Stomach smooth muscle (tissue), 2 donors: Measurements from ENCODE around the gene ZNF736.
"Not testable (repeated sequence)": the region's sequence is repeated elsewhere in the genome, so short reads cannot be mapped to it uniquely, and the experiment has no call there.

Experiments used
- H3K27ac ChIP-seq: one replicate; pipeline ENCODE4 v1.7.0; 2013; ENCODE audit warnings: mild to moderate bottlenecking, low read length, inconsistent platforms
- H3K27me3 ChIP-seq, 2 donors: one replicate each; pipeline ENCODE4 v1.7.0; 2013; ENCODE audit warnings: low read length in 2 of 2; ENCODE audit not compliant: insufficient read depth in 2 of 2, control insufficient read depth in 1 of 2
- H3K36me3 ChIP-seq, 2 donors: one replicate each; pipeline ENCODE4 v1.7.0; 2013; ENCODE audit warnings: low read length in 2 of 2; ENCODE audit not compliant: control insufficient read depth in 2 of 2, insufficient read depth in 2 of 2
- H3K4me1 ChIP-seq: one replicate; pipeline ENCODE4 v1.7.0; 2013; ENCODE audit warnings: low read length; ENCODE audit not compliant: control insufficient read depth, insufficient read depth
- H3K4me3 ChIP-seq, 2 donors: one replicate each; pipeline ENCODE4 v1.7.0; 2013; ENCODE audit warnings: low read length in 2 of 2
- H3K9ac ChIP-seq, 2 donors: one replicate each; pipeline ENCODE4 v1.7.0; 2013; ENCODE audit warnings: low read length in 2 of 2, mild to moderate bottlenecking in 1 of 2
- H3K9me3 ChIP-seq, 2 donors: one replicate each; pipeline ENCODE4 v1.7.0; 2013; ENCODE audit warnings: low read length in 2 of 2; ENCODE audit not compliant: control insufficient read depth in 2 of 2
- donor health status: healthy.
- donor health status: Pancreatic carcinoma.

Gene ZNF736

DNA sequence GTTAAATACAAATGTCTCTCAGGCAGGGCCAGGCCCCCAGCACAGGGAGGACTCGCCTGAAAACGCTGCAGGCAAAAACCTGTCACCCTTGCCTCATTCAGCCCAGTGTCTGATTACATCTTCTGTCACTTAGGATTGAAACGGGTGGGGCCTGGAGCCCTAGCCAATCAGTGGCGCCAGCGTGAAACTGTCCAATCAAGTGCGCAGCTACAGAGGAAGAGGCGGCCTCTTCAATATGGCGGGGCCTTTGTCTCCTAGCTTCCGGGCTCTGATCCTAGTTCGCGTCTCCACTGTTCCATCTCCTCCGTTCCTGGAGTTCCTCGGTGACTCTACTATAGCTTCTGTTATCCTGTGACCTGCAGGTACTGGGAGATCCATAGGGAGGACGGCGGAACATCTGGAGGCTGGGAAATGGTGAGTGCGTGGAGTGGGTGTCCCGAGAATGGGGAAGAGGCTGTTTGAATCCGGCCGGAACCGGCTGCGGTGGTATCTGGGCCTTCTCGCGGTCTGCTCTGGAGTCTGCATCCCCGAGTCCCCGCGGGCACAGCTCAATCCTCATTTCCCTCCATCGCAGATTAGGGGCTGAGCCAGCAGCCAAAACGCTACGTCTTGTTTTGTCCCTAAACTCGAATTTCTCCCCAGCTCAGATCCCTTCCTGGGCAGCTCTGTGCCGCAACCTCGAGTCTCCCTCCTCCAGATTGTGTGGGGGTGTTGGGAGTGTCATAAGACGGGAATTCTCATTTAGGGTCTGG is at the start of gene ZNF736:
TSS of gene ZNF736 (plus strand) at position 222 of the 752 bp plus-strand sequence. CDS start at position 412, 190 bp downstream.
- Histone ChIP-seq H3K27me3 (no peaks in the 10 kb centered on the region), H3K4me1 (peaks cover 17% of the 10 kb centered on the region), H3K27ac (peak within 1 kb of the TSS; percentile 62), H3K9ac (peak within 1 kb of the TSS; percentile 93 to 96), H3K9me3 (no peaks in the 10 kb centered on the region), H3K4me3 (peak within 1 kb of the TSS; percentile 94 to 98), H3K36me3 (no peaks in the 10 kb centered on the region)

DNA sequence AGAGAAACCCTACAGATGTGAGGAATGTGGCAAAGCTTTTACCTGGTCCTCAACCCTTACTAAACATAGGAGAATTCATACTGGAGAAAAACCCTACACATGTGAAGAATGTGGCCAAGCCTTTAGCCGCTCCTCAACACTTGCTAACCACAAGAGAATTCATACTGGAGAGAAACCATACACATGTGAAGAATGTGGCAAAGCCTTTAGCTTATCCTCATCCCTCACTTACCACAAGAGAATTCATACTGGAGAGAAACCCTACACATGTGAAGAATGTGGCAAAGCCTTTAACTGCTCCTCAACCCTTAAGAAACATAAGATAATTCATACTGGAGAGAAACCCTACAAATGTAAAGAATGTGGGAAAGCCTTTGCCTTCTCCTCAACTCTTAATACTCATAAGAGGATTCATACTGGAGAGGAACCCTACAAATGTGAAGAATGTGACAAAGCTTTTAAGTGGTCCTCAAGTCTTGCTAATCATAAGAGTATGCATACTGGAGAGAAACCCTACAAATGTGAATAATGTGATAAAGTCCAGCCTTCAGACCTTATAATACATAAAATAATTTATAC is 47.3 kb upstream of the ZNF736 start:
- Histone ChIP-seq H3K36me3 (no peaks in the 10 kb centered on the region), H3K9ac (no peak overlapping the region), H3K4me3 (no peak overlapping the region), H3K27ac (no peak overlapping the region), H3K27me3 (no peaks in the 10 kb centered on the region), H3K4me1 (no peaks in the 10 kb centered on the region), H3K9me3 (peaks cover 4 to 10% of the 10 kb centered on the region in 2 donors)

DNA sequence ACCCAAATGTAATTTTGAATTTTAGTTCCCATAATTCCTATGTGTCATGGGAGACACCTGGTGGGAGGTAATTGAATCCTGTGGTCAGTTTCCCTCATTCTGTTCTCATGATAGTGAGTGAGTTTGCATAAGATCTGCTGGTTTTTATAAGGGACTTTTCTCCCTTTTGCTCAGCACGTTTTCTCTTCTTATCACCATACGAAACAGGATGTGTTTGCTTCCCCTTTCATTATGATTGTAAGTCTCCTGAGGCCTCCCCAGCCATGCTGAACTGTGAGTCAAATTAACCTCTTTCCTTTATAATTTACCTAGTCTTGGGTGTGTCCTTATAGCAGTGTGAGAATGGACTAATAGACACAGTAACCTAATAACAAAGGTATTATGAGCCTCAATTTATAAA is 36.1 kb upstream of the ZNF736 start:
- no peak overlapping the region for H3K9ac ChIP-seq
- no peak overlapping the region for H3K27ac ChIP-seq
- no peaks in the 10 kb centered on the region for H3K27me3 ChIP-seq
- H3K4me1 ChIP-seq = no peaks in the 10 kb centered on the region
- no peaks in the 10 kb centered on the region for H3K36me3 ChIP-seq
- H3K4me3 ChIP-seq = no peak overlapping the region
- no peaks in the 10 kb centered on the region for H3K9me3 ChIP-seq

GRCh38 chr7:64294701-64295420 is 18.9 kb upstream of the ZNF736 start:
- no peaks in the 10 kb centered on the region for H3K27me3 ChIP-seq
- H3K27ac ChIP-seq = no peak overlapping the region
- no peak overlapping the region for H3K4me3 ChIP-seq
- no peak overlapping the region for H3K9ac ChIP-seq
- H3K9me3 ChIP-seq = no peaks in the 10 kb centered on the region
- no peaks in the 10 kb centered on the region for H3K36me3 ChIP-seq
- no peaks in the 10 kb centered on the region for H3K4me1 ChIP-seq

- not testable (repeated sequence) for H3K4me3 ChIP-seq, H3K4me1 ChIP-seq, H3K36me3 ChIP-seq, H3K27ac ChIP-seq, H3K27me3 ChIP-seq, H3K9me3 ChIP-seq, H3K9ac ChIP-seq
These were observed 16.3 kb upstream of the ZNF736 start for GRCh38 chr7:64297418-64297817.

DNA sequence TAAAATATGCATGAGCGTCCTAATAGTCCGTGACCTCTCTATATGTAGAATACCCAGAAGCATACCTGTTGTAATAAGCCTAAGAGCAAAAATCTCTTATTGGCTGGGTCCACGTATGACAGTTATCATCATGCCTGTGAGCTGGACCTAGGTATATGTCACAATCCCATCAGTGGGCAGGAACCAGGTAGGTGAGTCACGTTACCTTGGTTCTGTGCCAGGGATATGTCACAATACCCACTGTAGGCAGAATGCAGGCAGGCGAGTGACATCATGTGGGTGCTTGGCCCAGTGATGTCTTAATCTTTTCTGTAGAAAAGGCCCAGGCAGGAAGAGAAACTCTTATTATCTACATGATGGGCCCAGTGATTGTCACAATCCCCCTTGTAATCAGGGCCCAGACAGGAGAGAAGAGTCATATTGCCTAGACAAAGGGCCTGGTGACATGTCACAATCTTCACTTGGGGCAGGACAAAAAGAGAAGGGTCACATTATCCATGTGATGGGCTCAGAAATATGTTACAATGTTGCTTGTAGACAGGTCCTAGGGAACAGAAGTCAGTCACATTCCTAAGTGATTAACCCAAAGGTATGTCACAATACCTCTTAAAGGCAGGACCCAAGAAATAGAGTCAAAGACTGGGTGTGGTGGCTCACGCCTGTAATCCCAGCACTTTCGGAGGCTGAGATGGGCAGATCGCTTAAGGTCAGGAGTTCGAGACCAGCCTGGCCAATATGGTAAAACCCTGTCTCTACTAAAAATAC is 12.9 kb upstream of the ZNF736 start:
- Histone ChIP-seq H3K4me1 (no peaks in the 10 kb centered on the region), H3K27me3 (no peaks in the 10 kb centered on the region), H3K27ac (no peak overlapping the region), H3K36me3 (no peaks in the 10 kb centered on the region), H3K9ac (no peak overlapping the region), H3K4me3 (no peak overlapping the region), H3K9me3 (no peaks in the 10 kb centered on the region)

GRCh38 chr7:64307254-64308015 is 6.3 kb upstream of the ZNF736 start:
- H3K9me3 ChIP-seq = no peaks in the 10 kb centered on the region
- peaks cover 6% of the 10 kb centered on the region for H3K4me1 ChIP-seq
- no peaks in the 10 kb centered on the region for H3K36me3 ChIP-seq
- peak overlapping the region; percentile 90 to 92 for H3K4me3 ChIP-seq
- H3K27me3 ChIP-seq = no peaks in the 10 kb centered on the region
- H3K27ac ChIP-seq = peak overlapping the region; percentile 91
- H3K9ac ChIP-seq = peak overlapping the region; percentile 90 to 93

GRCh38 chr7:64308016-64308270 is 5.8 kb upstream of the ZNF736 start:
- H3K4me3 ChIP-seq = peak overlapping the region; percentile 90 to 92
- H3K9ac ChIP-seq = peak overlapping the region; percentile 90 to 93
- H3K9me3 ChIP-seq = no peaks in the 10 kb centered on the region
- H3K36me3 ChIP-seq = no peaks in the 10 kb centered on the region
- H3K27me3 ChIP-seq = no peaks in the 10 kb centered on the region
- peaks cover 6% of the 10 kb centered on the region for H3K4me1 ChIP-seq
- peak overlapping the region; percentile 91 for H3K27ac ChIP-seq

- Histone ChIP-seq H3K4me3 (no peak overlapping the region), H3K27ac (no peak overlapping the region), H3K9me3 (no peaks in the 10 kb centered on the region), H3K36me3 (no peaks in the 10 kb centered on the region), H3K4me1 (peaks cover 20% of the 10 kb centered on the region), H3K9ac (no peak overlapping the region), H3K27me3 (no peaks in the 10 kb centered on the region)
These were observed 3.3 kb upstream of the ZNF736 start for GRCh38 chr7:64310426-64310825.

- H3K9me3 ChIP-seq = no peaks in the 10 kb centered on the region
- no peak overlapping the region for H3K27ac ChIP-seq
- H3K4me1 ChIP-seq = peaks cover 19% of the 10 kb centered on the region
- no peak overlapping the region for H3K9ac ChIP-seq
- no peaks in the 10 kb centered on the region for H3K36me3 ChIP-seq
- no peaks in the 10 kb centered on the region for H3K27me3 ChIP-seq
- no peak overlapping the region for H3K4me3 ChIP-seq
These were observed 935 bp upstream of the ZNF736 start for GRCh38 chr7:64312826-64313225.
